ENCODE data around the gene TDRD15. TPM values are rescaled to one million over a fixed set of nuclear protein-coding genes. Genes with fewer than 3 reads are reported as not detected.

Gene TDRD15
- total and polyA plus RNA-seq, 9 of the 15 experiments (the other 6 are each of a cell fraction or from before 2014, with no cell fraction given), result 0.01 to 0.22 (median 0.06) TPM; not detected in 1

- TF ChIP-seq ZNF707 (CRISPR knock-in tag; conservative IDR thresholded peaks at IDR 0.05) (no peak), U2AF1 (optimal IDR thresholded peaks at IDR 0.05; ENCODE audit: low read depth, low read length) (no peak), ZNF639 (CRISPR knock-in tag; conservative IDR thresholded peaks at IDR 0.05 in 1 of 2, IDR thresholded peaks at IDR 0.05 in 1 of 2) (no peak), CBX1 (IDR thresholded peaks at IDR 0.05; ENCODE audit: low read depth) (no peak)
- CTCF ChIA-PET (ENCODE audit: low intra/inter-chr PET ratio), result no interaction called here
- Histone ChIP-seq H3K79me2 (ENCODE audit: control insufficient read depth, insufficient read depth, low read length) (no peaks in the 10 kb centered on the region), H3K9ac (ENCODE audit: insufficient read depth in 1 of 2, low read depth in 2 of 2, low read length in 2 of 2) (no peak overlapping the region), H3K4me2 (ENCODE audit: insufficient read depth, low read length) (no peak overlapping the region), H3K27ac (ENCODE audit: extremely low read depth, low read depth, low read length) (no peak overlapping the region), H3K4me3 (no peak overlapping the region), H2AFZ (ENCODE audit: low read depth, low read length) (no peak overlapping the region), H3K9me1 (ENCODE audit: control insufficient read depth, insufficient read depth, low read length) (no peaks in the 10 kb centered on the region), H3K9me3 (replicated peaks; ENCODE audit: control insufficient read depth, insufficient read depth, low read depth, low read length) (no peaks in the 10 kb centered on the region), H3K4me1 (replicated peaks in 1 of 2; ENCODE audit: control insufficient read depth in 2 of 2, insufficient read depth in 2 of 2, low read length in 2 of 2) (no peaks in the 10 kb centered on the region), H4K20me1 (replicated peaks; ENCODE audit: control insufficient read depth, insufficient read depth, low read length) (no peaks in the 10 kb centered on the region), H3K36me3 (ENCODE audit: control insufficient read depth, insufficient read depth, low read length) (no peaks in the 10 kb centered on the region), H3K27me3 (ENCODE audit: control insufficient read depth in 2 of 2, insufficient read depth in 2 of 2, low read length in 2 of 2) (no peaks in the 10 kb centered on the region)
- BruUV-seq (replicated peaks), result no TSS peak
- ATAC-seq, result no peak
- 0% methylated on average over 3 of the region's 3 CpGs for WGBS (ENCODE audit: insufficient coverage, low coverage, missing lambda C conversion rate)
- intact Hi-C loops (cut with micrococcal nuclease) (no loop called here), in situ Hi-C loops (cut with MboI) (no loop called here)
- no peak for FAIRE-seq
- DNase-seq (ENCODE audit: extremely low read depth in 1 of 4, low spot score in 3 of 4), result no peak
- POLR2A ChIA-PET, result no interaction called here
Observed at GRCh38 chr2:21095714-21096113, 28.1 kb upstream of the TDRD15 start.

- ChIA-PET POLR2A (no interaction called here), CTCF (ENCODE audit: low intra/inter-chr PET ratio) (no interaction called here)
- intact Hi-C loops (cut with micrococcal nuclease) (no loop called here), in situ Hi-C loops (cut with MboI) (no loop called here)
- Histone ChIP-seq H3K9ac (ENCODE audit: insufficient read depth in 1 of 2, low read depth in 2 of 2, low read length in 2 of 2) (no peak overlapping the region), H3K36me3 (ENCODE audit: control insufficient read depth, insufficient read depth, low read length) (no peaks in the 10 kb centered on the region), H3K79me2 (ENCODE audit: control insufficient read depth, insufficient read depth, low read length) (no peaks in the 10 kb centered on the region), H3K9me1 (ENCODE audit: control insufficient read depth, insufficient read depth, low read length) (no peaks in the 10 kb centered on the region), H4K20me1 (replicated peaks; ENCODE audit: control insufficient read depth, insufficient read depth, low read length) (no peaks in the 10 kb centered on the region), H3K4me2 (ENCODE audit: insufficient read depth, low read length) (no peak overlapping the region), H3K4me3 (no peak overlapping the region), H3K27ac (ENCODE audit: extremely low read depth, low read depth, low read length) (no peak overlapping the region), H3K4me1 (replicated peaks in 1 of 2; ENCODE audit: control insufficient read depth in 2 of 2, insufficient read depth in 2 of 2, low read length in 2 of 2) (no peaks in the 10 kb centered on the region), H2AFZ (ENCODE audit: low read depth, low read length) (no peak overlapping the region), H3K9me3 (replicated peaks; ENCODE audit: control insufficient read depth, insufficient read depth, low read depth, low read length) (no peaks in the 10 kb centered on the region), H3K27me3 (ENCODE audit: control insufficient read depth in 2 of 2, insufficient read depth in 2 of 2, low read length in 2 of 2) (no peaks in the 10 kb centered on the region)
- DNase-seq (ENCODE audit: extremely low read depth in 1 of 4, low spot score in 3 of 4), result no peak
- 0% methylated on average over 1 of the region's 1 CpG for whole genome bisulfite sequencing (ENCODE audit: insufficient coverage, low coverage, missing lambda C conversion rate)
- TF ChIP-seq FIP1L1 (IDR thresholded peaks at IDR 0.05; ENCODE audit: low read depth, low read length, poor library complexity, severe bottlenecking) (no peak), CGGBP1 (CRISPR knock-in tag; IDR thresholded peaks at IDR 0.05) (no peak), ESRRA (IDR thresholded peaks at IDR 0.05; ENCODE audit: borderline replicate concordance, low read depth) (no peak), TRIM25 (IDR thresholded peaks at IDR 0.05; ENCODE audit: borderline replicate concordance) (no peak)
- FAIRE-seq, result no peak
- no TSS peak for BruUV-seq (replicated peaks)
- ATAC-seq, result no peak
Observed at GRCh38 chr2:21096458-21096857, 27.3 kb upstream of the TDRD15 start.

Data from K562 (cell line).